HG03442 (cell line): ENCODE measurements around the gene UXS1.
"Not testable (repeated sequence)": the region's sequence is repeated elsewhere in the genome, so short reads cannot be mapped to it uniquely, and the experiment has no call there.

Source experiments
- ATAC-seq: cut with Tn5 transposase; IDR thresholded peaks from one replicate; pipeline ENCODE4 v1.9.1; 2021; ENCODE audit warnings: mild to moderate bottlenecking, moderate library complexity; ENCODE audit not compliant: unreplicated experiment

Gene UXS1

GRCh38 chr2:106193977-106194778, at the start of gene UXS1:
Gene UXS1 (minus strand): TSS chr2:106194301. CDS start chr2:106194241, 60 bp downstream.
- ATAC-seq: peak; percentile 61

- ATAC-seq: not testable (repeated sequence)
These were observed 45.4 kb upstream of the UXS1 start for GRCh38 chr2:106239491-106239890.

DNA sequence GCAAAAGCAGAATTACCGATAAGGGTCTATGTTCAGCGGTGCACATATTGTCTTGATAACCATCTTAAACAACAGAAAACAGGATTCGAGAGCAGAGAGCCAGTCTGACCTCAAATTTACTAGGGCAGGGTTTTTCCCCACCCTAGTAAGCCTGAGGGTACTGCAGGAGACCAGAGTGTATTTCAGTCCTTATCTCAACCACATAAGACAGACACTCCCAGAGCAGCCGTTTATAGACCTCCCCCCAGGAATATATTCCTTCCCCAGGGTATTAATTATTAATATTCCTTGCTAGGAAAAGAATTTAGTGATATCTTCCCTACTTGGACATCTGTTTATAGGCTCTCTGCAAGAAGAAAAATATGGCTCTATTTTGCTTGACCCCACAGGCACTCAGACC, 41.3 kb upstream of the UXS1 start:
- ATAC-seq: not testable (repeated sequence)

GRCh38 chr2:106233350-106233706, 39.2 kb upstream of the UXS1 start:
- no peak for ATAC-seq

DNA sequence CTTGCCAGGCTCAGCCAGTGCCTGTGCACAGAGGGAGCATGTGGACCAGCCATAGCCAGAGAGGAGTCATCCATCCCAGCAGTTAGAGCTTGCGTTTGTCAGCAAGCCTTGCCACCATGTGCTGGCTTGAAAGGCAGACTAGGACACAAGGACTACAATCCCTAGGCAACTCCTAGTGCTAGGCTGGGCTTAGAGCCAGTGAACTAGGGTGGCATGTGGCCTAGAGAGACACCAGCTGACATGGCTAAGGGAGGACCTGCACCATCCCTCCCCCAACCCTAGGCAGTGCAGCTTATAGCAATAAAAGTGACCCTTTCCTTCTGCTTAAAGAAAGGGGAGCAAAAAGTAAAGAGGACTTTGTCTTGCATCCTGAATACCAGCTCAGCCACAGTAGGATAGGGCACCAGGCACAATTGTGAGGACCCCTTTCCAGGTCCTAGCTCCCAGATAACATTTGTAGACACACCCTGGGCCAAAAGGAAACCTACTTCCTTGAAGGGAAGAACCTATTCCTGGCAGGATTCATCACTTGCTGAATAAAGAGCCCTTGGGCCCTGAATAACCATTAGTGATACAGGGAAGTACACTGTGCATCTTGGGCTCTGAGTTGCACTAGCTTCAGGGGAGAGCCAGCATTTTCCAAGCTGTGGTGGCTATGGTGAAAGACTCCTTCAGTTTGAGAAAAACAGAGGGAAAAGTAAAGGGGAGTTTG, 38.7 kb upstream of the UXS1 start:
- no peak for ATAC-seq

GRCh38 chr2:106223347-106223746, 29.2 kb upstream of the UXS1 start:
- no peak for ATAC-seq

- not testable (repeated sequence) for ATAC-seq
These were observed 28.0 kb upstream of the UXS1 start for GRCh38 chr2:106222057-106222456.

- no peak for ATAC-seq
These were observed 25.7 kb upstream of the UXS1 start for GRCh38 chr2:106219813-106220212.

DNA sequence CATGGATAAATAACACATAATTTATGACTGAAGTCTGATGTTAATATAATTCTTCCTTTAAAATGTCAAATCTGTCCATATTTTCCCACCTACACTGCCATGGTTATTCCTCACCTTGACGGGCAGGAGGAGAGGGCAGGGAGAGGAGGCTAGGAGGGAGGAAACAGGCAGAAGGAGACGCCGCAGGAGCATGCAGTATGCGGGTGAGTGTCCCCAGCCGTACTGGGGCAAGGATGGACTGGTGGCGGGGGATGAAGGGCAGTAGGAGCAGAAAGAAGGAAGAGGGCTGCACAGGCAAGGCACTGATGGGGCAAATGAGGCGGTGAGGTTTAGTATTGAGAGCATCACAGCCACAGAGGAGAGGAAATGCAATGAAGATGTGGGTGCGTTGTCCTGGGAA, 25.1 kb upstream of the UXS1 start:
- ATAC-seq: not testable (repeated sequence)

GRCh38 chr2:106208874-106209273, 14.8 kb upstream of the UXS1 start:
- ATAC-seq: no peak

- ATAC-seq: no peak
These were observed 14.3 kb upstream of the UXS1 start for GRCh38 chr2:106208399-106208798.

DNA sequence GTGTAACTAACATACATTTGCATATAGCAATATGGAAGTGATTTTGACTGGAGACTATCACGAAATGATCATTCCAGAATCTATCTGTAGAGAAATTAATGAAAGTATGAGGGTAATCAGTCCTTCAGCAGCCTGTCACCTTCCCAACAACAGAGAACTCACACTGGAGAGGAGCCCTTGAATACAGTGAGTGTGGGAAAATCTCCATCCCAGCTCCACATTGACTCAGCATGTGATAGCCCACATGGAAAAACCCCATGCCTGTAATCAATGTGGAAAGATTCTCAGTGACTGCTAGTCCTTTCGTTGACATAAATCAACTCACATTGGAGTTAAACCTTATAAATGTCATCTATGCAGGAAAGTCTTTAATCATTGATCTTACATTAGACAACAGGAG, 13.1 kb upstream of the UXS1 start:
- no peak for ATAC-seq

DNA sequence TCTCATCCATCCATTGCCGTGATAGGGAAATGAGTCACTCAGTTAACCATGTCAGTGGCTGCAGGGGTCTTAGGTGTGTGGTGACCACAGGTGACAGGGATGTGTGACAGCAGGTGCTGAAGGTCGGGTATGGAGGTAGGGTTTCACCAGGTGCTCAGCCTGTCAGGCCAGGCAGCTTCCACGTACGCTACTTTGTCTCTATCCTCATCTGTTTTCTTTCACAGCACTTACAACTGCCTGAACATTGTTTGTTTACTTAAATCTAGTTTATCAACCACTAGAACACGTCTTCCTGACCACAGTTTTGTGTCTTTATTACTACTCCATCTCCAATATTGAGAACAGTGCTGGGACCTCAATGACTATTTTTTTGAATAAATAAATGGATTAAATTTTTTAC, 11.4 kb upstream of the UXS1 start:
- ATAC-seq: no peak

- not testable (repeated sequence) for ATAC-seq
These were observed 10.4 kb upstream of the UXS1 start for GRCh38 chr2:106204551-106204950.

DNA sequence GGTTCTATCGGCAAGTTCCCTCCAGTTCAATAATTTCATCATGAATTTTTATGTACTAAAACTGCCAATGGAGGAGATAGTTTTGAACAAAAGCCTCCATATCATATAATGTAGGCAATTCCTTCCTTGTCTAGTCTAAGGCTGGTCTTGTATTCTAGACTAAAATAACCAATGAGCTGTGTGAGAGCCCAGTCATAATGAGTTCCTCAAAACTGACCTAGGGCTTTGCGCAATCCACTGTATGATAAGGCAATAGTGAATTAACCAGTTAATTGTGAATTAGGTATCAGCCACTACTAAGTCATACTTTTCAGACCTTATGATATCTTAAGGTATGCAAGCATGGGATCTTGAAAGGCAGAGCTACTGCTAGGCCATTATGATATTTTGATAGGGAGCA, 7.6 kb upstream of the UXS1 start:
- no peak for ATAC-seq

DNA sequence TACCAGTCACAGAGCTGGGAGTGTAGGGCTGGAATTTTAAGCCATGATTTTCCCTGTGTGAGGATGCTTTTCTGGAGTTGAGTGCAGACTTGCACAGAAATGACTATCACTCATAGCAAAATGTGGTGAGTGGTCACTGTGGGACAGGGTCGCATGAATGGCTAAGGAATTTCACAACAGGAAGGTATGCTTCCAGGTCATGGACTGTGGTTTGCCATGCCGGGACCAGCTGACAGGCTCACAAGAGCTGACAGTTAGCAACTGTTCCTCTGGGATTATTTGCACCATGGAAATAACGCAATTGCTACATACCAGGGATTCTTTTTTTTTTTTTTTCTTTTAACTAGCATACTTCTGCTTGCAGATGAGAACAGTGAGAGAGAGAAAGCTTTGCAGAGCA, 3.8 kb upstream of the UXS1 start:
- ATAC-seq: no peak

DNA sequence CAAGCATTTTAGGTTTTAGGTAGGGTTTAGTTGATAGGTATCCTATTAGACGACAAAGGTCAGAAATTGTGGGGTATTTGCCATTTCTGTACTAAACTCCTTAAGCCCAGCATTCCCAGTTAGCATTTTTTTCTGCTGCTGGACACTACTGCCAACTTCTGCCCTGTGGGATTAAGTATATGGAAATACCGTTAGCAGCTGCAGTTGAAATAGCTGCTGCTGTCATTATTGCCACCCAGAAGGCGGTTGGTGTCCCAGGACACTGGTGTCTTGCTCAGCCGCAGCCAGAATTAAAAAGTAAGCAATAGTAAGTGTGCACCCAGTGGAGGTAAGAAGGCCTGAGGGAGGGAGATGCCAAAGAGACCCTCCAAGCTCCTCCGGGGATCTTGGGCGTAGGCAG, 1.9 kb upstream of the UXS1 start:
- no peak for ATAC-seq

- ATAC-seq: no peak
These were observed 1.4 kb upstream of the UXS1 start for GRCh38 chr2:106195456-106195855.

DNA sequence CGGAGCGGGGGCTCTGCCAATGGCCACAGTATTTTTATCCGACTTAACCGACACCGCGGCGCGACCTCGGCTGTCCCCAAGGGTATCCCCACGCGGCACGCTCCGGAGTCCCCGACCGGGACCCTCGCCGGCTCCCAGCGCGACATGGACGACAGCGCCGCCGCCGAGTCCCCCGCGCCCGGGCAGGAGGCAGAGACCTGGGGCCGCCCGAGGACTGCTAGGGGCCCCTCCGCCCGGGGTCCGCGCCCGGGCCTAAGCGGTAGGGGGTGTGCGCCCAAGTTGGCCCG, 468 bp downstream of the UXS1 start:
- no peak for ATAC-seq

- peak; percentile 52 for ATAC-seq
These were observed 1.1 kb downstream of the UXS1 start for GRCh38 chr2:106192752-106193689.

DNA sequence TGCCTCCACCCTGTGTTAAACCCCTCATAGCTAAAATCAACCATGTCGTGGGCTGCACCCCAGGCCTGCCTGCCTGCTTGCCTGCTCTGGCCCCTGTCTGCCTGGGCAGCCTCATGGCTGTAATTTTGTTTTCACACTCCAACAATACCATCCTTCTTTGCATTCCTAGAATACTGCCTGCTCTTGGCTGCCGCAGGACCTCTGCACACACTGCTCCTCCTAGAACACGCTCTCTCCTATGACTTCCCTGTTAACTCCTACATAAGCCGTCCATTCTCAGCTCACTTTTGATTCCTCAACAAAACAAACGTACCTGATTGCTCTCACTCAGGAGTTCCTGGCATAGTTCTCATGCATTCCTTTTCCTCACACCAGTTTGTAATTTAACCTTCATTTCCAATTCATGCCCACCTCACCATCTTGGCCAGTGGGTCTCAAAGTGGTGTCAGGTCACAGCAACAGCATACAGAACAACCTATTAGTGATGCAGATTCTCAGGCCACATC, 2.5 kb downstream of the UXS1 start:
- ATAC-seq: no peak
